Thyroid gland (tissue), 4 donors: ENCODE results near the gene WRAP73.

Experiments used
- POLR2A ChIP-seq, 2 donors: fragments of 450-650 bp; IDR thresholded peaks; one replicate each; pipeline ENCODE4 v1.6.1; 2017; ENCODE audit warnings: antibody characterized with exemption in 2 of 2, mild to moderate bottlenecking in 2 of 2, moderate library complexity in 1 of 2
- TF ChIP-seq, protein P1 (sequence below), 6 experiments: fragments of 200-600 bp in 3 of 6; fragments of 450-650 bp in 3 of 6; sonication (generic) in 3 of 6; IDR thresholded peaks; one replicate each; pipeline ENCODE4 v1.5.1; 2016 to 2019; ENCODE audit warnings: antibody characterized with exemption in 6 of 6, mild to moderate bottlenecking in 2 of 6, inconsistent platforms in 1 of 6, moderate library complexity in 1 of 6

DNA sequence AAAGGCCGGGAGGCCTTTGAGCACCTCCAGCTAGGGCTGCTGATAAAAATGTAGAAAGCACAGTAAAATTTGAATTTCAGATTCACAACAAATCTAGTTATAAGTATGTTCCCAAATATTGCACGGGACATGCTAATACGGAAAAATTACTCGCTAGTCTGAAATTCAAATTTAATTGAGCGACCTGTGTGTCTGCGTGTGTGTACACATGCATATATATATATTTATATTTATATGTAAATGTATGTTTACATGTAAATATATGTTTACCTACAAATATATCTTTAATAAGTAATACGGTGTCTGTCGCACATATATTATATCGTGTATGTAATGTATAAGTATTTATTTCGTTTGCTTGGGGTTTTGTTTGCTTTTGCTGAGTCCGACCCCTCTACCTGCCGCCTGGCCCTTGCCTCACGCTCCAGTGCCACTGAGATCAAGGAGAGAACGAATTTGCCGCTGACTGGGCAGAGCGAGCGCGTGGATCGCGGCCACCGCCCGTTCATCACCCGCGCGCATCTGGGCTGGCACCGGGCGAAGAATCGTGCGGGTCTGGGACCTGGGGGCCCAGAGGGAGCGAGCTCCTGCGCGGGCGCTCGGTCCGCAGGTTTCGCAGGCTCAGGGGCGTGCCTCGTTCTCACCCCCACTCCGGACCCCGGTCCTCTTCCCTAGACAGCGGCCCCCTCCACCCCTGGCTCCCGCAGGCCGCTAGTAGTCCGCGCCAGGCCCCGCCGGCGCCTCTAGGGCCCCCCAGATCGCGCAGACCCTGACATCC, 534 bp upstream of the WRAP73 start:
- no peak for TF ChIP-seq POLR2A (IDR thresholded peaks at IDR 0.05)
- TF ChIP-seq, protein P1, sequence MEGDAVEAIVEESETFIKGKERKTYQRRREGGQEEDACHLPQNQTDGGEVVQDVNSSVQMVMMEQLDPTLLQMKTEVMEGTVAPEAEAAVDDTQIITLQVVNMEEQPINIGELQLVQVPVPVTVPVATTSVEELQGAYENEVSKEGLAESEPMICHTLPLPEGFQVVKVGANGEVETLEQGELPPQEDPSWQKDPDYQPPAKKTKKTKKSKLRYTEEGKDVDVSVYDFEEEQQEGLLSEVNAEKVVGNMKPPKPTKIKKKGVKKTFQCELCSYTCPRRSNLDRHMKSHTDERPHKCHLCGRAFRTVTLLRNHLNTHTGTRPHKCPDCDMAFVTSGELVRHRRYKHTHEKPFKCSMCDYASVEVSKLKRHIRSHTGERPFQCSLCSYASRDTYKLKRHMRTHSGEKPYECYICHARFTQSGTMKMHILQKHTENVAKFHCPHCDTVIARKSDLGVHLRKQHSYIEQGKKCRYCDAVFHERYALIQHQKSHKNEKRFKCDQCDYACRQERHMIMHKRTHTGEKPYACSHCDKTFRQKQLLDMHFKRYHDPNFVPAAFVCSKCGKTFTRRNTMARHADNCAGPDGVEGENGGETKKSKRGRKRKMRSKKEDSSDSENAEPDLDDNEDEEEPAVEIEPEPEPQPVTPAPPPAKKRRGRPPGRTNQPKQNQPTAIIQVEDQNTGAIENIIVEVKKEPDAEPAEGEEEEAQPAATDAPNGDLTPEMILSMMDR (IDR thresholded peaks at IDR 0.05) = no peak
